Uterus (tissue), 2 donors: ENCODE measurements around the gene PTHLH.

Source experiments
- CTCF ChIP-seq, 4 experiments: fragments of 200-600 bp in 2 of 4; fragments of 450-650 bp in 2 of 4; sonication (generic) in 2 of 4; IDR thresholded peaks; one replicate each; pipeline ENCODE4 v1.5.1; 2016 to 2019; ENCODE audit warnings: antibody characterized with exemption in 4 of 4, mild to moderate bottlenecking in 2 of 4, moderate library complexity in 1 of 4
- POLR2A ChIP-seq, 2 donors: fragments of 450-650 bp; IDR thresholded peaks; one replicate each; pipeline ENCODE4 v1.6.1; 2016; ENCODE audit warnings: antibody characterized with exemption in 2 of 2, mild to moderate bottlenecking in 1 of 2, moderate library complexity in 1 of 2

GRCh38 chr12:27973487-27973890 lies 956 bp upstream of the PTHLH start:
- no peak for TF ChIP-seq CTCF (IDR thresholded peaks at IDR 0.05)
- TF ChIP-seq POLR2A (IDR thresholded peaks at IDR 0.05), result no peak
